Large intestine (tissue), 3 donors: ENCODE results near the gene CTPS1. TPM values are rescaled to one million over a fixed set of nuclear protein-coding genes. Genes with fewer than 3 reads are reported as not detected.

Experiments used
- DNase-seq, 2 donors: peaks; one replicate each; pipeline versions ENCODE4 v3.0.0 to v3.0.0-alpha.2; 2013
- H3K27ac ChIP-seq: one replicate; pipeline ENCODE4 v1.5.1; 2013; ENCODE audit warnings: low read length
- H3K27me3 ChIP-seq: 2 replicates; pipeline ENCODE4 v1.6.1; 2013; ENCODE audit warnings: low read length; ENCODE audit not compliant: control insufficient read depth, insufficient read depth
- H3K36me3 ChIP-seq: 2 replicates; pipeline ENCODE4 v1.6.1; 2013; ENCODE audit warnings: low read length; ENCODE audit not compliant: control insufficient read depth, insufficient read depth
- H3K4me1 ChIP-seq: one replicate; pipeline ENCODE4 v1.6.1; 2013; ENCODE audit warnings: low read length; ENCODE audit not compliant: control insufficient read depth, insufficient read depth
- H3K4me3 ChIP-seq: one replicate; pipeline ENCODE4 v1.5.1; 2013; ENCODE audit warnings: low read length
- H3K9me3 ChIP-seq: one replicate; pipeline ENCODE4 v1.6.1; 2013; ENCODE audit warnings: mild to moderate bottlenecking, low read depth, low read length, moderate library complexity; ENCODE audit not compliant: control insufficient read depth
- WGBS: methylation state at CpG from one replicate; pipeline ENCODE4 v1.1.5; 2013; ENCODE audit warnings: low lambda C conversion rate; ENCODE audit not compliant: insufficient coverage; 5-methylcytosine and 5-hydroxymethylcytosine counted together
- polyA plus RNA-seq: library from polyadenylated mRNA; unstranded; fragments of 120-200 nt; gene quantifications from one replicate; pipeline ENCODE4 v1.2.1, GENCODE V29; 2013

The CTPS1 gene
- polyA plus RNA-seq, 1 donor: 31.2 TPM

- Histone ChIP-seq H3K9me3 (no peaks in the 10 kb centered on the region), H3K27me3 (no peaks in the 10 kb centered on the region), H3K4me3 (no peak overlapping the region), H3K27ac (no peak overlapping the region), H3K36me3 (peaks cover 90% of the 10 kb centered on the region), H3K4me1 (no peaks in the 10 kb centered on the region)
- no CpG with 5 or more reads among the region's 1 CpG for WGBS
- DNase-seq: no peak
These were observed 30.8 kb downstream of the CTPS1 start for GRCh38 chr1:41010345-41010744.

- no CpG with 5 or more reads among the region's 6 CpGs for WGBS
- no peak overlapping the region for H3K4me3 ChIP-seq
- DNase-seq: no peak
- peaks cover 4% of the 10 kb centered on the region for H3K9me3 ChIP-seq
- H3K36me3 ChIP-seq: peaks cover 87% of the 10 kb centered on the region
- H3K27me3 ChIP-seq: no peaks in the 10 kb centered on the region
- H3K27ac ChIP-seq: no peak overlapping the region
- H3K4me1 ChIP-seq: no peaks in the 10 kb centered on the region
These were observed 33.5 kb downstream of the CTPS1 start for GRCh38 chr1:41013024-41013423.

DNA sequence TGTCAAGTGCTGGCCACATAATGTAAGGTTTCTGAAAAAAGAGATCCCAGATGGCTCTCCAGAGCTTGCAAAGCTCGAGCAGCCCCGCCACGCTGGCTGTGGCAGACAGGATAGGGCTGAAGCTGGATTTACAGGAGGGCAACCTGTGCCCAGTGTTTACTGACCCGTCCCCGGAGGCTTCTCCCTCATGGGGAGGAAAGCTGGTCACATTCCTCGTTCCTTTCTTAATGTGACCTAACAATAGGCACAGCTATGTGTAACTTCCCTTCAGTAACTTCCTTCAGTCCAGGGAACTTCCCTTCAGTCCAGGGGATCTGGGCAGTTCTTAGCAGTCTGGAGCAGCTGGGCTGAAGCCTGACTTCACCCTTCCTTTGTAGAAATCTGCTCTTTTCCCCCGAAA, 34.3 kb downstream of the CTPS1 start:
- no peak overlapping the region for H3K4me3 ChIP-seq
- no peaks in the 10 kb centered on the region for H3K4me1 ChIP-seq
- peaks cover 4% of the 10 kb centered on the region for H3K9me3 ChIP-seq
- no CpG with 5 or more reads among the region's 7 CpGs for WGBS
- no peak overlapping the region for H3K27ac ChIP-seq
- no peak for DNase-seq
- peaks cover 84% of the 10 kb centered on the region for H3K36me3 ChIP-seq
- H3K27me3 ChIP-seq: no peaks in the 10 kb centered on the region

DNA sequence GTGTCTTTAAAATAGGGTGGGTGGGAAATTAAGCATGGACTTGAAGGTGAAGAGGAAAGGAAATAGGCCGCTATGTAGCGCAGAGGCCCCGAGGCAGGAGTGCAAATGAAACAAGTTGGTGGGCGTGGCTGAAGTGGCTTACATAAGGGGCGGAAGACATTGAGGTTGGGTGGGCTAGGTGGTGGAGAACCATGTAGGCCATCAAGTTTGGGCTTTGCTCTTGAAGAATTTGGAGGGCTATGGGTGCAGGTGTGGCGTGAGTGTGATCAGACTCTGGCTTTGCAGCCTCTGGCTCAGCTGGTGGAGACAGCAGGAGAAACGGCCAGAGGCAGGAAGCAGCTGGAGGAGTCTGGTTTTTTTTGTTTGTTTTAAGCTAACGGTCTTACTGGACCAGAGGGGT, 35.4 kb downstream of the CTPS1 start:
- no peaks in the 10 kb centered on the region for H3K27me3 ChIP-seq
- no peaks in the 10 kb centered on the region for H3K4me1 ChIP-seq
- H3K36me3 ChIP-seq: peaks cover 76% of the 10 kb centered on the region
- H3K4me3 ChIP-seq: no peak overlapping the region
- peaks cover 4% of the 10 kb centered on the region for H3K9me3 ChIP-seq
- 80% methylated on average over 3 of the region's 8 CpGs for WGBS
- DNase-seq: no peak
- no peak overlapping the region for H3K27ac ChIP-seq

DNA sequence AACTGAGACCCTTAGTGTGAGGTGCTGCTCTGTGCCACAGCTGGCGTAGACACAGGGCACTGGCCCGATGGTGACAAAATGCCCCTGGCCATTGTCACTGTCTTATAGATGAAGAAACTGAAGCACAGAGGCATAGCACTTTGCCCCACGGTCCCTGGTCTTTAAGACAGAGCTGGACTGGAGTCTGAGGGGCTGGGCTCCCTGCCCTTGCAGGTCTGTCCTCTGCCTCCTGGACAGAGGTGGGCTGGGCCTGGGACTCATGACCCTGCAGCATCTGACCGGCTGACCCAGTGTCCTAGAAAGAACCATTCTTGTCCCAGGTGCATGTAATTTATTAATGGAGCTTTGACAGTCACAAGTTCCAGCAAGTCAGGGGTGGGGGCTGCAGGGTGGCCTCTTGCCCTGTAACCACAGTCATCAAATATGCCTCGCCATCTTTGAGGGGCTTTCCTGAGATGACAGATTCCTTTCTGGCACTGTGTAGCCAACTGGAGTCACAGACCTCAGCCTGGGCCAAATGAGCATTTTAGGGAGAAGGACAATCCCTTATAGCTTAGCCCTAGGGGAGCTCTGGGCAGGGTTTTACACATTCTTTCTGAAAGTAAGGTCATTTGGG, 35.9 kb downstream of the CTPS1 start:
- Histone ChIP-seq H3K27ac (no peak overlapping the region), H3K9me3 (peaks cover 4% of the 10 kb centered on the region)
- WGBS: no CpG with 5 or more reads among the region's 5 CpGs

DNA sequence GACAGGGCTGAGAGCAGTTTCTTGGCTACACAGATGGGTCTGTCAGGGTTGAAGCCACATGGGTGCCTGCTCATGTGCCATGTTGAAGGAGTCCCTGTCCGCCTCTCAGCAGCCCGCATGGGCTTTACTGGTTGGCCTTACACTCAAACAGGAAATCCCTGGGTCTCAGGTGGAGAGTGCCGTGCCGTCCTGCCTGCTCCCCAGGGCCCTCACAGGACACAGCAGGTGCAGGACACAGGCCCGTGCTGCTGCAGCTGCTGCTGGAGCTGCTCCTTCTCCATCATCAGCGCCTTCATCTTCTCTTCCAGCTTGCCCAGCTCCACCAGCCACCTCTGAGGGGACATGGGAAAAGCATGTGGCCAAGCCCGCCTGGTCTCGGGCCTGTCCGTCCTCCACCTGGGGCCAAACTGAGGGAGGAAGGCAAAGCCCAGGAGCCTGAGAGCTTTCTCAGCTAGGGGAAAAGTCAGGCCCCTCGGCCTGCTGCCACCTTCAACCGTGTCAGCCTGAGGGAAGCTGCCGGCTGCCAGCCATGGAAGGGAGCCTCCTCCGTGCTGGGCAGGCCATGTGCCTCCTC, 36.5 kb downstream of the CTPS1 start:
- DNase-seq: no peak
- no peaks in the 10 kb centered on the region for H3K27me3 ChIP-seq
- peaks cover 4% of the 10 kb centered on the region for H3K9me3 ChIP-seq
- peaks cover 67% of the 10 kb centered on the region for H3K36me3 ChIP-seq
- no peak overlapping the region for H3K27ac ChIP-seq
- WGBS: no CpG with 5 or more reads among the region's 13 CpGs
- no peak overlapping the region for H3K4me3 ChIP-seq
- peaks cover 6% of the 10 kb centered on the region for H3K4me1 ChIP-seq

More for the DNA sequence above, 35.9 kb downstream of the CTPS1 start:
- no peak for DNase-seq
- Histone ChIP-seq H3K4me1 (peaks cover under 1% of the 10 kb centered on the region), H3K27me3 (no peaks in the 10 kb centered on the region), H3K36me3 (peaks cover 73% of the 10 kb centered on the region), H3K4me3 (no peak overlapping the region)

GRCh38 chr1:41017141-41018017, 37.9 kb downstream of the CTPS1 start:
- Histone ChIP-seq H3K36me3 (peaks cover 54% of the 10 kb centered on the region), H3K9me3 (peaks cover 4% of the 10 kb centered on the region), H3K4me3 (no peak overlapping the region), H3K4me1 (peaks cover 12% of the 10 kb centered on the region), H3K27ac (no peak overlapping the region), H3K27me3 (no peaks in the 10 kb centered on the region)
- WGBS: no CpG with 5 or more reads among the region's 44 CpGs
- DNase-seq: no peak

GRCh38 chr1:41018018-41018410, 38.5 kb downstream of the CTPS1 start:
- H3K36me3 ChIP-seq: peaks cover 50% of the 10 kb centered on the region
- WGBS: no CpG with 5 or more reads among the region's 8 CpGs
- no peak overlapping the region for H3K27ac ChIP-seq
- H3K27me3 ChIP-seq: no peaks in the 10 kb centered on the region
- peaks cover 12% of the 10 kb centered on the region for H3K4me1 ChIP-seq
- H3K4me3 ChIP-seq: no peak overlapping the region
- H3K9me3 ChIP-seq: peaks cover 4% of the 10 kb centered on the region
- no peak for DNase-seq

- WGBS: no CpG with 5 or more reads among the region's 2 CpGs
These were observed 39.9 kb downstream of the CTPS1 start for GRCh38 chr1:41019353-41019745.

GRCh38 chr1:41020109-41020576, 40.6 kb downstream of the CTPS1 start:
- DNase-seq: no peak
- Histone ChIP-seq H3K9me3 (peaks cover 4% of the 10 kb centered on the region), H3K4me3 (no peak overlapping the region), H3K27ac (no peak overlapping the region), H3K4me1 (peaks cover 12% of the 10 kb centered on the region), H3K36me3 (peaks cover 39% of the 10 kb centered on the region), H3K27me3 (no peaks in the 10 kb centered on the region)
- WGBS: no CpG with 5 or more reads among the region's 17 CpGs

More at GRCh38 chr1:41019353-41019745, 39.9 kb downstream of the CTPS1 start:
- H3K36me3 ChIP-seq: peaks cover 42% of the 10 kb centered on the region
- DNase-seq: no peak
- H3K27ac ChIP-seq: no peak overlapping the region
- peaks cover 12% of the 10 kb centered on the region for H3K4me1 ChIP-seq
- peaks cover 4% of the 10 kb centered on the region for H3K9me3 ChIP-seq
- no peak overlapping the region for H3K4me3 ChIP-seq
- H3K27me3 ChIP-seq: no peaks in the 10 kb centered on the region
